GM10847 (cell line): ENCODE data around the gene FOXD2.

ENCODE experiments used
- POLR2A ChIP-seq: IDR thresholded peaks from 2 replicates; pipeline ENCODE4 v1.6.1; 2011; ENCODE audit not compliant: insufficient read length; ENCODE audit errors: extremely low read depth

The FOXD2 gene

GRCh38 chr1:47410068-47410455 is 27.8 kb upstream of the FOXD2 start:
- no peak for TF ChIP-seq POLR2A

- TF ChIP-seq POLR2A = no peak
These were observed 26.4 kb upstream of the FOXD2 start for GRCh38 chr1:47411436-47411835.

GRCh38 chr1:47412437-47412836 is 25.4 kb upstream of the FOXD2 start:
- no peak for TF ChIP-seq POLR2A

GRCh38 chr1:47415728-47416318 is 22.0 kb upstream of the FOXD2 start, which contains the start of gene FOXE3:
Gene FOXE3 (plus strand): TSS chr1:47416285. CDS start chr1:47416316, 31 bp downstream.
- no peak for TF ChIP-seq POLR2A

GRCh38 chr1:47416319-47417169 is 21.3 kb upstream of the FOXD2 start:
- TF ChIP-seq POLR2A = no peak

- no peak for TF ChIP-seq POLR2A
These were observed 20.4 kb upstream of the FOXD2 start for GRCh38 chr1:47417170-47418044.

- no peak for TF ChIP-seq POLR2A
These were observed 19.7 kb upstream of the FOXD2 start for GRCh38 chr1:47418122-47418521.

GRCh38 chr1:47418681-47419325 is 19.0 kb upstream of the FOXD2 start:
- no peak for TF ChIP-seq POLR2A

GRCh38 chr1:47420547-47420946 is 17.3 kb upstream of the FOXD2 start:
- TF ChIP-seq POLR2A = no peak

GRCh38 chr1:47423872-47424271 is 14.0 kb upstream of the FOXD2 start:
- TF ChIP-seq POLR2A = no peak

GRCh38 chr1:47424336-47424982 is 13.4 kb upstream of the FOXD2 start:
- no peak for TF ChIP-seq POLR2A

- no peak for TF ChIP-seq POLR2A
These were observed 6.3 kb upstream of the FOXD2 start for GRCh38 chr1:47431534-47431933.

- TF ChIP-seq POLR2A = no peak
These were observed 5.5 kb upstream of the FOXD2 start for GRCh38 chr1:47432071-47433036.
